ENCODE measurements around the gene PHLDB2. TPM values are rescaled to one million over a fixed set of nuclear protein-coding genes. Genes with fewer than 3 reads are reported as not detected.

The PHLDB2 gene
- total and polyA plus RNA-seq, 2 of the 8 experiments (the other 6 are each of a cell fraction or from before 2014, with no cell fraction given): 5.8 to 22.6 TPM

DNA sequence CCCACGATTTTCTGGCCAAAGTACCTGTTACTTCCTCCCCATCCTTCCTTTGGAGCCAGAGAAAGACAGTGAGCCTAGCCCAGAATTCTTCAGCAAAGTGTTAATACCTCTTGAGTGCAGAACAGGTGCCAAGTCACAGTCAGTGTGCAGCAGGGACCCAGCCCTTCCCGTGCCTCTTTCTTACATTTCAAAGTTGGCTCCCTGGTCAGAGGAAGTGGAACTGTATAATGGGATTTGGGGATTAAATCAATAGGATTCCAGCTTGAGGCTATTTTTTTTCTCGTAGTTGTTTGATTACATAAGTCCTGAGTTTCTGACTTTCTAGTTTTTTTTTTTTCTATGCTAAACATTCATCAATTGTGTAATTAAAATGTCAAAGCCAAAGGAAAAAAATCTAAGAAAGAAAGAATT, 67.2 kb downstream of the PHLDB2 start:
- ChIA-PET POLR2A (ENCODE audit: partially characterized antibody) (no interaction called here), CTCF (ENCODE audit: partially characterized antibody) (interaction anchor here (0.7 to 1.5 kb wide), 4 partner anchors 10 to 99 kb away, joined by 3 to 4 read pairs (median 3); no protein-coding TSS in a partner anchor)
- Histone ChIP-seq H4K20me1 (replicated peaks in 1 of 2; ENCODE audit: control insufficient read depth in 1 of 2, insufficient read depth in 2 of 2, low read length in 2 of 2) (peaks cover 0 to 3% of the 10 kb centered on the region in 2 experiments), H3K4ac (replicated peaks; ENCODE audit: insufficient read length, low read depth, low read length) (no peak overlapping the region), H4K5ac (ENCODE audit: insufficient read length, low read depth, low read length) (no peak overlapping the region), H2BK5ac (ENCODE audit: low read depth, low read length) (no peak overlapping the region), H3K56ac (replicated peaks; ENCODE audit: insufficient read length, low read depth, low read length) (no peak overlapping the region), H3K18ac (ENCODE audit: extremely low read depth, low read length) (no peak overlapping the region), H3K27me3 (replicated peaks in 1 of 4; ENCODE audit: control insufficient read depth in 3 of 4, extremely low read depth in 1 of 4, insufficient read depth in 3 of 4, low read length in 3 of 4) (peaks cover 0 to 1% (median under 1%) of the 10 kb centered on the region in 4 experiments; a peak in 4 of 7 replicates), H3K4me3 (ENCODE audit: extremely low read depth in 1 of 4, insufficient read depth in 2 of 4, low read depth in 3 of 4, low read length in 4 of 4) (no peak overlapping the region), H4K91ac (replicated peaks; ENCODE audit: insufficient read length, low read length) (no peak overlapping the region), H3K79me1 (ENCODE audit: low read depth, low read length) (no peaks in the 10 kb centered on the region), H2BK15ac (ENCODE audit: low read length) (no peak overlapping the region), H2AK5ac (ENCODE audit: low read depth, low read length) (no peak overlapping the region), H3K23ac (ENCODE audit: insufficient read length) (no peak overlapping the region), H3K14ac (ENCODE audit: insufficient read length) (no peak overlapping the region), H4K8ac (ENCODE audit: extremely low read depth, insufficient read depth, low read length) (no peak overlapping the region), H3K9ac (replicated peaks in 1 of 4; ENCODE audit: extremely low read depth in 1 of 4, low read depth in 3 of 4, low read length in 3 of 4) (no peak overlapping the region), H2BK12ac (ENCODE audit: low read depth, low read length) (no peak overlapping the region), H3K9me3 (ENCODE audit: insufficient read depth in 2 of 2, low read depth in 1 of 2, low read length in 1 of 2) (no peaks in the 10 kb centered on the region), H3K36me3 (ENCODE audit: control insufficient read depth in 2 of 4, insufficient read depth in 4 of 4, low read length in 3 of 4) (no peaks in the 10 kb centered on the region), H2BK20ac (ENCODE audit: low read length) (no peak overlapping the region), H2BK120ac (replicated peaks; ENCODE audit: low read depth, low read length) (no peak overlapping the region), H3K4me1 (replicated peaks in 1 of 4; ENCODE audit: control insufficient read depth in 3 of 4, insufficient read depth in 4 of 4, low read length in 3 of 4) (peaks cover 0 to 2% (median 0%) of the 10 kb centered on the region in 4 experiments; a peak in 1 of 7 replicates), H3K23me2 (ENCODE audit: low read depth, low read length) (no peaks in the 10 kb centered on the region), H3K27ac (ENCODE audit: low read depth, low read length) (no peak overlapping the region), H2AFZ (ENCODE audit: low read length) (no peak overlapping the region), H3K4me2 (ENCODE audit: insufficient read depth in 1 of 2, low read depth in 2 of 2, low read length in 2 of 2) (no peak overlapping the region), H3K79me2 (ENCODE audit: control insufficient read depth in 1 of 2, insufficient read depth in 2 of 2, low read length in 2 of 2) (no peaks in the 10 kb centered on the region)
- TF ChIP-seq SUZ12 (IDR thresholded peaks at IDR 0.05; ENCODE audit: low read length) (no peak), EP300 (IDR thresholded peaks at IDR 0.05; ENCODE audit: borderline replicate concordance in 1 of 2, low read depth in 2 of 2, low read length in 2 of 2) (no peak), SIRT6 (IDR thresholded peaks at IDR 0.05; ENCODE audit: low read length) (no peak), CREB1 (IDR thresholded peaks at IDR 0.05) (no peak), FOSL1 (IDR thresholded peaks at IDR 0.05; ENCODE audit: insufficient read depth, low read depth, low read length) (no peak), BACH1 (IDR thresholded peaks at IDR 0.05; ENCODE audit: low read length) (no peak), CEBPB (IDR thresholded peaks at IDR 0.05; ENCODE audit: low read depth, low read length) (no peak), RFX5 (IDR thresholded peaks at IDR 0.05; ENCODE audit: borderline replicate concordance, low read depth, low read length) (no peak)
- FAIRE-seq: no peak
- DNase-seq (ENCODE audit: low read depth in 1 of 2, low spot score in 2 of 2): no peak
- WGBS, 2 experiments (ENCODE audit: extremely low coverage in 1 of 2, insufficient coverage in 1 of 2, insufficient read length in 1 of 2, insufficient replicate concordance in 2 of 2, low coverage in 1 of 2, low lambda C conversion rate in 2 of 2, missing lambda C conversion rate in 1 of 2): 74% methylated on average over 3 of the region's 3 CpGs; no CpG with 5 or more reads in 1 of the 2 experiments

All from H1 (cell line).